ENCODE results near the gene KCNJ13. TPM values are rescaled to one million over a fixed set of nuclear protein-coding genes. Genes with fewer than 3 reads are reported as not detected.

The KCNJ13 gene
- not detected in 2 replicates for total RNA-seq (2021)
- Bru-seq, nascent RNA, result percentile 8 among the genes with signal in this experiment
- not detected for BruChase-seq, experiment 1, labeled RNA remaining after a 2-hour chase
- BruChase-seq, experiment 2, labeled RNA remaining after a 6-hour chase, result not detected
- long read RNA-seq, result 0 reads

DNA sequence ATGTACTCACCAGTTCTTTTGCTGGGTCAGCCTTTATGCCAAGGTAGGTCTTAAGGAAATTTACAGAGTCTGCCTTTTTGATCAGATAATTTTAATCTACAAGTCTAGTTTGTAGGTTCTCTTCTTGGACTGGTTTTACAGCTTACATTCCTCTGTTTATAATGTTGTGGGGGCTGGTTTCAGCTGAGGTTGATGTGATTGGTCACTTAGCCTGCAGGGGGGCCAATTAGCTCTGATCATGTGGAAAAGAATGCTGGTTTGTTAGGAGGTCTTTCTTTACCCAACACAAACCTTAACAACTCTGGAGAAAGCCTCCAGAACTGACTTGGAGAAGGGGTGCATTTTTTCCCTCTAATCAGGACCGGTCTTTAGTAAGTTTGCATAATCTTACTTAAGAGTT is at the start of gene KCNJ13:
Gene KCNJ13 (minus strand): TSS at position 131 of the 400 bp plus-strand sequence. CDS start 5,203 bp downstream, outside the sequence.
- Histone ChIP-seq H3K4me1 (ENCODE audit: insufficient read depth, low read length, poor library complexity, severe bottlenecking) (peaks cover 5% of the 10 kb centered on the region), H3K9me3 (ENCODE audit: low read depth, low read length, poor library complexity, severe bottlenecking) (no peaks in the 10 kb centered on the region), H3K4me3 (ENCODE audit: low read depth, low read length, poor library complexity, severe bottlenecking) (no peak within 1 kb of the TSS), H3K27ac (ENCODE audit: low read depth, low read length, poor library complexity, severe bottlenecking) (no peak within 1 kb of the TSS), H3K27me3 (replicated peaks; ENCODE audit: insufficient read depth, low read depth, low read length, poor library complexity) (no peaks in the 10 kb centered on the region), H3K36me3 (ENCODE audit: insufficient read depth, low read length, poor library complexity, severe bottlenecking) (peaks cover 8% of the 10 kb centered on the region)
- BruUV-seq (replicated peaks), result no TSS peak
- POLR2A ChIA-PET (ENCODE audit: low non-redundant PET), result no interaction called here
- intact Hi-C loops (cut with micrococcal nuclease; ENCODE audit: unreplicated experiment), result no loop called here
- CTCF ChIA-PET, result no interaction called here
- peak; percentile 13 for DNase-seq (ENCODE audit: low spot score)
- no peak for TF ChIP-seq CTCF (conservative IDR thresholded peaks at IDR 0.05; ENCODE audit: low read depth, low read length)
- TF ChIP-seq EZH2 (IDR thresholded peaks at IDR 0.05; ENCODE audit: borderline replicate concordance, low read depth, low read length, poor library complexity, severe bottlenecking), result no peak

DNA sequence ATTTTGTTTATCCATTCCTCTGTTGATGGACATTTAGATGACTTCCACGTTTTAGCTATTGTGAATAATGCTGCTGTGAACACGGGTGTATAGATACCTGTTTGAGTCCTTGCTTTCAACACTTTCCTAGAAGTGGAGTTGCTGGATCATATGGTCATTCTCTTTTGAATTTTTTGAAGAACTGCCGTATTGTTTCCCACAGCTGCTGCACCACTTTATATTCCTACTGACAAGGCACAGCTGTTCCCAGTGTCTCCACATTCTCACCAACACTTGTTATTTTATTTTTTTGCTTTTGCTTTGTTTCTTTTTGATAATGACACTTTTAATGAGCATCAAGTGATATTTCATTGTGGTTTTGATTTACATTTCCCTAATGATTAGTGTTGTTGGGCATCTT is 41.4 kb upstream of the KCNJ13 start:
- POLR2A ChIA-PET (ENCODE audit: low non-redundant PET), result interaction anchor here (0.6 kb wide), 1 partner anchor 22 kb away, joined by 3 read pairs; no protein-coding TSS in a partner anchor
- BruUV-seq (replicated peaks), result no TSS peak
- TF ChIP-seq EZH2 (IDR thresholded peaks at IDR 0.05; ENCODE audit: borderline replicate concordance, low read depth, low read length, poor library complexity, severe bottlenecking) (no peak), CTCF (conservative IDR thresholded peaks at IDR 0.05; ENCODE audit: low read depth, low read length) (no peak)
- no peak for DNase-seq (ENCODE audit: low spot score)
- Histone ChIP-seq H3K27ac (ENCODE audit: low read depth, low read length, poor library complexity, severe bottlenecking) (no peak overlapping the region), H3K4me1 (ENCODE audit: insufficient read depth, low read length, poor library complexity, severe bottlenecking) (no peaks in the 10 kb centered on the region), H3K27me3 (replicated peaks; ENCODE audit: insufficient read depth, low read depth, low read length, poor library complexity) (no peaks in the 10 kb centered on the region), H3K9me3 (ENCODE audit: low read depth, low read length, poor library complexity, severe bottlenecking) (no peaks in the 10 kb centered on the region), H3K4me3 (ENCODE audit: low read depth, low read length, poor library complexity, severe bottlenecking) (no peak overlapping the region), H3K36me3 (ENCODE audit: insufficient read depth, low read length, poor library complexity, severe bottlenecking) (peaks cover 56% of the 10 kb centered on the region)
- intact Hi-C loops (cut with micrococcal nuclease; ENCODE audit: unreplicated experiment), result no loop called here
- CTCF ChIA-PET, result no interaction called here

DNA sequence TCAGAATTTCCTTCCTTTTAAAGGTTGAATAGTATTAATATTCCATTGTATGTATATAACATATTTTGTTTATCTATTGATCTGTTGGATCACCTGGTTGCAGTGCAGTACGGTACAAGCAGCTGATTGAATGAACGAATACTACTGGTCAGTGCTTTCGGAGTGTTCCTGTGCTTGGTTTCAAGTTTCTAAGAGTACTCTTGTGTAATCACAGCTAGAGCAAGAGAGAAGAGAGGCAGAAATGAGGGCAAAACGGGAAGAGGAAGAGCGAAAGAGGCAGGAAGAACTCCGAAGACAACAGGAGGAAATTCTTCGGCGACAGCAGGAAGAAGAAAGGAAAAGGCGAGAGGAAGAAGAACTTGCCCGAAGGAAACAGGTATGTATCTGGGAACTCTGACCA is 40.3 kb upstream of the KCNJ13 start:
- Histone ChIP-seq H3K27me3 (replicated peaks; ENCODE audit: insufficient read depth, low read depth, low read length, poor library complexity) (no peaks in the 10 kb centered on the region), H3K4me1 (ENCODE audit: insufficient read depth, low read length, poor library complexity, severe bottlenecking) (no peaks in the 10 kb centered on the region), H3K4me3 (ENCODE audit: low read depth, low read length, poor library complexity, severe bottlenecking) (no peak overlapping the region), H3K9me3 (ENCODE audit: low read depth, low read length, poor library complexity, severe bottlenecking) (no peaks in the 10 kb centered on the region), H3K27ac (ENCODE audit: low read depth, low read length, poor library complexity, severe bottlenecking) (no peak overlapping the region), H3K36me3 (ENCODE audit: insufficient read depth, low read length, poor library complexity, severe bottlenecking) (peaks cover 66% of the 10 kb centered on the region)
- TF ChIP-seq CTCF (conservative IDR thresholded peaks at IDR 0.05; ENCODE audit: low read depth, low read length), result no peak
- TF ChIP-seq EZH2 (IDR thresholded peaks at IDR 0.05; ENCODE audit: borderline replicate concordance, low read depth, low read length, poor library complexity, severe bottlenecking), result no peak
- CTCF ChIA-PET, result no interaction called here
- POLR2A ChIA-PET (ENCODE audit: low non-redundant PET), result no interaction called here
- no TSS peak for BruUV-seq (replicated peaks)
- intact Hi-C loops (cut with micrococcal nuclease; ENCODE audit: unreplicated experiment), result no loop called here
- DNase-seq (ENCODE audit: low spot score), result no peak
